H1 (cell line): ENCODE data around the gene ZNF611. TPM values are rescaled to one million over a fixed set of nuclear protein-coding genes. Genes with fewer than 3 reads are reported as not detected.

ENCODE experiments used
- HDAC2 ChIP-seq, 2 experiments: fragments of 300-600 bp in 1 of 2; sonication (generic) in 1 of 2; IDR thresholded peaks; 2 replicates each; pipeline ENCODE4 v1.6.1; 2011 to 2012; ENCODE audit warnings: low read depth in 2 of 2, low read length in 2 of 2, mild to moderate bottlenecking in 2 of 2, moderate library complexity in 2 of 2, borderline replicate concordance in 1 of 2, inconsistent platforms in 1 of 2
- POLR2A ChIP-seq, 2 experiments: IDR thresholded peaks; 1 replicate in 1 of 2; 2 replicates in 1 of 2; pipeline ENCODE4 v1.6.1; 2011; ENCODE audit warnings: low read depth in 2 of 2, low read length in 2 of 2, mild to moderate bottlenecking in 2 of 2; ENCODE audit errors: control extremely low read depth in 1 of 2
- polyA plus RNA-seq, 7 experiments: library from polyadenylated mRNA; depleted of rRNA in 3 of 7; stranded (reverse) in 5 of 7; unstranded in 2 of 7; fragments of >200 nt in 5 of 7; fragments of 200-250 nt in 2 of 7; gene quantifications; 1 replicate in 5 of 7; 2 replicates in 1 of 7; 4 replicates in 1 of 7; pipeline versions ENCODE4 v1.2.1 to v1.2.3, GENCODE V29; 2011 to 2013; ENCODE audit warnings: missing spikeins in 2 of 7, mixed read lengths in 2 of 7
- total RNA-seq: library from RNA; stranded (reverse); fragmentation: NEBNext Ultra II Directional; extraction: Animal tissue kit (Norgen Biotek cat#: 25700); gene quantifications from 2 replicates; pipeline ENCODE4 v1.2.1, GENCODE V29; 2021
- TF ChIP-seq, protein P1 (sequence below): fragments of 300-600 bp; sonication (generic); IDR thresholded peaks from 2 replicates; pipeline ENCODE4 v1.7.1; 2012; ENCODE audit warnings: low read length, moderate library complexity, mild to moderate bottlenecking, inconsistent platforms; ENCODE audit not compliant: insufficient replicate concordance

Gene ZNF611
- total and polyA plus RNA-seq, 2 of the 8 experiments (the other 6 are each of a cell fraction or from before 2014, with no cell fraction given) = 1.9 to 19.0 TPM

DNA sequence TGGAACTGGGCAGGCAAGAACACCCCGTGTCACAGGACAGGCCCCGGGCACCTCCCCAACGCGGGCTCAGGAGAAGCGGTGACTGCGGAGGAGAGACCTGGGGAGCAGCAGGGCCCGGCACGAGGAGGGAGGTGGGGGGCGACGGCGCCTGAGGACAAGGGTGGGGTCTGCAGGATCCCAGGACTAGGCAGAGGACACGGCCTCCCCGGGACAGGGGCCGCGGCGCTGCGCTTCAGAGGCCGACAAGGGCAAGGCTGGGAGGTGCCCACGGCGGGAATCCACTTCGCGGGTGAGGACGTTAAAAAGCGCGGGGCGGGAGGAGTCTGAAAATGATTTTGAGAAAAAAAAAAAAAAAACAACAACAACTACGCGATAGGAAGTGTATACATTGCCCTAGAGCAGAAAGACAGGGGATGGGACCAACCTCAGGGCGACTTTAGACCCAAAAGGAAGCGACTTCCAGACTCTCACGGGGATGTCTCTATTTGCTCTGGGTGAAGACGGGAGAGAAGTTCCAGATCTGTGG, 44.9 kb downstream of the ZNF611 start (continued):
- TF ChIP-seq, protein P1, sequence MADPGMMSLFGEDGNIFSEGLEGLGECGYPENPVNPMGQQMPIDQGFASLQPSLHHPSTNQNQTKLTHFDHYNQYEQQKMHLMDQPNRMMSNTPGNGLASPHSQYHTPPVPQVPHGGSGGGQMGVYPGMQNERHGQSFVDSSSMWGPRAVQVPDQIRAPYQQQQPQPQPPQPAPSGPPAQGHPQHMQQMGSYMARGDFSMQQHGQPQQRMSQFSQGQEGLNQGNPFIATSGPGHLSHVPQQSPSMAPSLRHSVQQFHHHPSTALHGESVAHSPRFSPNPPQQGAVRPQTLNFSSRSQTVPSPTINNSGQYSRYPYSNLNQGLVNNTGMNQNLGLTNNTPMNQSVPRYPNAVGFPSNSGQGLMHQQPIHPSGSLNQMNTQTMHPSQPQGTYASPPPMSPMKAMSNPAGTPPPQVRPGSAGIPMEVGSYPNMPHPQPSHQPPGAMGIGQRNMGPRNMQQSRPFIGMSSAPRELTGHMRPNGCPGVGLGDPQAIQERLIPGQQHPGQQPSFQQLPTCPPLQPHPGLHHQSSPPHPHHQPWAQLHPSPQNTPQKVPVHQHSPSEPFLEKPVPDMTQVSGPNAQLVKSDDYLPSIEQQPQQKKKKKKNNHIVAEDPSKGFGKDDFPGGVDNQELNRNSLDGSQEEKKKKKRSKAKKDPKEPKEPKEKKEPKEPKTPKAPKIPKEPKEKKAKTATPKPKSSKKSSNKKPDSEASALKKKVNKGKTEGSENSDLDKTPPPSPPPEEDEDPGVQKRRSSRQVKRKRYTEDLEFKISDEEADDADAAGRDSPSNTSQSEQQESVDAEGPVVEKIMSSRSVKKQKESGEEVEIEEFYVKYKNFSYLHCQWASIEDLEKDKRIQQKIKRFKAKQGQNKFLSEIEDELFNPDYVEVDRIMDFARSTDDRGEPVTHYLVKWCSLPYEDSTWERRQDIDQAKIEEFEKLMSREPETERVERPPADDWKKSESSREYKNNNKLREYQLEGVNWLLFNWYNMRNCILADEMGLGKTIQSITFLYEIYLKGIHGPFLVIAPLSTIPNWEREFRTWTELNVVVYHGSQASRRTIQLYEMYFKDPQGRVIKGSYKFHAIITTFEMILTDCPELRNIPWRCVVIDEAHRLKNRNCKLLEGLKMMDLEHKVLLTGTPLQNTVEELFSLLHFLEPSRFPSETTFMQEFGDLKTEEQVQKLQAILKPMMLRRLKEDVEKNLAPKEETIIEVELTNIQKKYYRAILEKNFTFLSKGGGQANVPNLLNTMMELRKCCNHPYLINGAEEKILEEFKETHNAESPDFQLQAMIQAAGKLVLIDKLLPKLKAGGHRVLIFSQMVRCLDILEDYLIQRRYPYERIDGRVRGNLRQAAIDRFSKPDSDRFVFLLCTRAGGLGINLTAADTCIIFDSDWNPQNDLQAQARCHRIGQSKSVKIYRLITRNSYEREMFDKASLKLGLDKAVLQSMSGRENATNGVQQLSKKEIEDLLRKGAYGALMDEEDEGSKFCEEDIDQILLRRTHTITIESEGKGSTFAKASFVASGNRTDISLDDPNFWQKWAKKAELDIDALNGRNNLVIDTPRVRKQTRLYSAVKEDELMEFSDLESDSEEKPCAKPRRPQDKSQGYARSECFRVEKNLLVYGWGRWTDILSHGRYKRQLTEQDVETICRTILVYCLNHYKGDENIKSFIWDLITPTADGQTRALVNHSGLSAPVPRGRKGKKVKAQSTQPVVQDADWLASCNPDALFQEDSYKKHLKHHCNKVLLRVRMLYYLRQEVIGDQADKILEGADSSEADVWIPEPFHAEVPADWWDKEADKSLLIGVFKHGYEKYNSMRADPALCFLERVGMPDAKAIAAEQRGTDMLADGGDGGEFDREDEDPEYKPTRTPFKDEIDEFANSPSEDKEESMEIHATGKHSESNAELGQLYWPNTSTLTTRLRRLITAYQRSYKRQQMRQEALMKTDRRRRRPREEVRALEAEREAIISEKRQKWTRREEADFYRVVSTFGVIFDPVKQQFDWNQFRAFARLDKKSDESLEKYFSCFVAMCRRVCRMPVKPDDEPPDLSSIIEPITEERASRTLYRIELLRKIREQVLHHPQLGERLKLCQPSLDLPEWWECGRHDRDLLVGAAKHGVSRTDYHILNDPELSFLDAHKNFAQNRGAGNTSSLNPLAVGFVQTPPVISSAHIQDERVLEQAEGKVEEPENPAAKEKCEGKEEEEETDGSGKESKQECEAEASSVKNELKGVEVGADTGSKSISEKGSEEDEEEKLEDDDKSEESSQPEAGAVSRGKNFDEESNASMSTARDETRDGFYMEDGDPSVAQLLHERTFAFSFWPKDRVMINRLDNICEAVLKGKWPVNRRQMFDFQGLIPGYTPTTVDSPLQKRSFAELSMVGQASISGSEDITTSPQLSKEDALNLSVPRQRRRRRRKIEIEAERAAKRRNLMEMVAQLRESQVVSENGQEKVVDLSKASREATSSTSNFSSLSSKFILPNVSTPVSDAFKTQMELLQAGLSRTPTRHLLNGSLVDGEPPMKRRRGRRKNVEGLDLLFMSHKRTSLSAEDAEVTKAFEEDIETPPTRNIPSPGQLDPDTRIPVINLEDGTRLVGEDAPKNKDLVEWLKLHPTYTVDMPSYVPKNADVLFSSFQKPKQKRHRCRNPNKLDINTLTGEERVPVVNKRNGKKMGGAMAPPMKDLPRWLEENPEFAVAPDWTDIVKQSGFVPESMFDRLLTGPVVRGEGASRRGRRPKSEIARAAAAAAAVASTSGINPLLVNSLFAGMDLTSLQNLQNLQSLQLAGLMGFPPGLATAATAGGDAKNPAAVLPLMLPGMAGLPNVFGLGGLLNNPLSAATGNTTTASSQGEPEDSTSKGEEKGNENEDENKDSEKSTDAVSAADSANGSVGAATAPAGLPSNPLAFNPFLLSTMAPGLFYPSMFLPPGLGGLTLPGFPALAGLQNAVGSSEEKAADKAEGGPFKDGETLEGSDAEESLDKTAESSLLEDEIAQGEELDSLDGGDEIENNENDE = no peak
- no peak for TF ChIP-seq POLR2A (IDR thresholded peaks at IDR 0.05; ENCODE audit: control extremely low read depth in 1 of 2, low read depth in 2 of 2, low read length in 2 of 2)
- TF ChIP-seq HDAC2 (IDR thresholded peaks at IDR 0.05; ENCODE audit: borderline replicate concordance in 1 of 2, low read depth in 2 of 2, low read length in 2 of 2) = 0 out of 4 replicates have a peak, but pooled peaks of 1 of the 2 experiments have one; percentile 13
